Neural progenitor cell (in vitro differentiated cells): ENCODE measurements around the gene NALCN. TPM values are rescaled to one million over a fixed set of nuclear protein-coding genes. Genes with fewer than 3 reads are reported as not detected.

Experiments used
- DNase-seq: peaks from one replicate; pipeline ENCODE4 v3.0.0-alpha.2; 2016; ENCODE audit warnings: low spot score
- H2AFZ ChIP-seq: fragments of 200-600 bp; sonication (generic); replicated peaks from 2 replicates; pipeline ENCODE4 v1.6.1; 2016; ENCODE audit warnings: antibody characterized with exemption
- H3F3A ChIP-seq: fragments of 200-600 bp; sonication (generic); 2 replicates; pipeline ENCODE4 v1.6.1; 2016; ENCODE audit warnings: antibody characterized with exemption, low read depth
- H3K27ac ChIP-seq: fragments of 200-600 bp; sonication (generic); 2 replicates; pipeline ENCODE4 v1.5.1; 2016; ENCODE audit warnings: mild to moderate bottlenecking
- H3K27me3 ChIP-seq: fragments of 200-600 bp; sonication (generic); 2 replicates; pipeline ENCODE4 v1.6.1; 2016; ENCODE audit warnings: mild to moderate bottlenecking, moderate library complexity
- H3K36me3 ChIP-seq: fragments of 200-600 bp; sonication (generic); 2 replicates; pipeline ENCODE4 v1.5.1; 2016
- H3K4me1 ChIP-seq: fragments of 200-600 bp; sonication (generic); 2 replicates; pipeline ENCODE4 v1.6.1; 2016; ENCODE audit warnings: mixed run types
- H3K4me2 ChIP-seq: fragments of 200-600 bp; sonication (generic); 2 replicates; pipeline ENCODE4 v1.6.1; 2016
- H3K4me3 ChIP-seq: fragments of 200-600 bp; sonication (generic); 2 replicates; pipeline ENCODE4 v1.5.1; 2016
- H3K79me2 ChIP-seq: fragments of 200-600 bp; sonication (generic); 2 replicates; pipeline ENCODE4 v1.6.1; 2016; ENCODE audit warnings: low read depth
- H3K9ac ChIP-seq: fragments of 200-600 bp; sonication (generic); 2 replicates; pipeline ENCODE4 v1.6.1; 2016
- H3K9me3 ChIP-seq: fragments of 200-600 bp; sonication (generic); 2 replicates; pipeline ENCODE4 v1.5.1; 2016; ENCODE audit warnings: low read depth
- H4K20me1 ChIP-seq: fragments of 200-600 bp; sonication (generic); 2 replicates; pipeline ENCODE4 v1.6.1; 2016; ENCODE audit warnings: low read depth
- H3K27ac Mint-ChIP-seq: 3 replicates; pipeline ENCODE4 v1.8.0; 2021; ENCODE audit warnings: mixed read lengths
- H3K27me3 Mint-ChIP-seq: 2 replicates; pipeline ENCODE4 v1.8.0; 2022; ENCODE audit warnings: low read depth, mild to moderate bottlenecking, inconsistent platforms, moderate library complexity, mixed read lengths; ENCODE audit not compliant: insufficient read depth
- H3K36me3 Mint-ChIP-seq: 3 replicates; pipeline ENCODE4 v1.8.0; 2021; ENCODE audit warnings: mixed read lengths
- H3K4me1 Mint-ChIP-seq: 3 replicates; pipeline ENCODE4 v1.8.0; 2021; ENCODE audit warnings: mixed read lengths
- H3K4me3 Mint-ChIP-seq: 3 replicates; pipeline ENCODE4 v1.8.0; 2021; ENCODE audit warnings: mild to moderate bottlenecking, moderate library complexity, mixed read lengths
- H3K9me3 Mint-ChIP-seq: 3 replicates; pipeline ENCODE4 v1.8.0; 2020; ENCODE audit warnings: mixed read lengths
- CTCF ChIP-seq: fragments of 200-600 bp; sonication (generic); IDR thresholded peaks from 2 replicates; pipeline ENCODE4 v1.5.1; 2017; ENCODE audit warnings: antibody characterized with exemption, mild to moderate bottlenecking
- EZH2 ChIP-seq: fragments of 200-600 bp; sonication (generic); IDR thresholded peaks from 2 replicates; pipeline ENCODE4 v1.6.1; 2017; ENCODE audit warnings: antibody characterized with exemption, mild to moderate bottlenecking, moderate library complexity
- EZH2phosphoT487 ChIP-seq: fragments of 200-600 bp; sonication (generic); IDR thresholded peaks from 2 replicates; pipeline ENCODE4 v1.6.1; 2017; ENCODE audit warnings: antibody characterized with exemption
- total RNA-seq: library from RNA; depleted of rRNA; stranded (reverse); fragments of >200 nt; gene quantifications from 2 replicates; pipeline ENCODE4 v1.2.3, GENCODE V29; 2015; ENCODE audit warnings: low replicate concordance

The NALCN gene
- total RNA-seq, 1 donor from 2014 or later = 1.1 TPM

GRCh38 chr13:101085551-101085950, 330.8 kb downstream of the NALCN start:
- Histone ChIP-seq H3K9me3 (no peaks in the 10 kb centered on the region), H3K9ac (no peak overlapping the region), H3K4me1 (no peaks in the 10 kb centered on the region), H3K36me3 (no peaks in the 10 kb centered on the region), H3K4me2 (no peak overlapping the region), H4K20me1 (no peaks in the 10 kb centered on the region), H3K27ac (no peak overlapping the region), H3K79me2 (no peaks in the 10 kb centered on the region), H2AFZ (no peak overlapping the region), H3F3A (no peaks in the 10 kb centered on the region), H3K4me3 (no peak overlapping the region), H3K27me3 (no peaks in the 10 kb centered on the region)
- no peak for DNase-seq
- H3K27ac Mint-ChIP-seq = no peak overlapping the region
- no peaks in the 10 kb centered on the region for H3K36me3 Mint-ChIP-seq
- no peak overlapping the region for H3K4me3 Mint-ChIP-seq
- no peak for TF ChIP-seq CTCF
- TF ChIP-seq EZH2phosphoT487 = no peak
- no peak for TF ChIP-seq EZH2
- no peaks in the 10 kb centered on the region for H3K4me1 Mint-ChIP-seq
- H3K27me3 Mint-ChIP-seq = no peaks in the 10 kb centered on the region
- H3K9me3 Mint-ChIP-seq = no peaks in the 10 kb centered on the region

DNA sequence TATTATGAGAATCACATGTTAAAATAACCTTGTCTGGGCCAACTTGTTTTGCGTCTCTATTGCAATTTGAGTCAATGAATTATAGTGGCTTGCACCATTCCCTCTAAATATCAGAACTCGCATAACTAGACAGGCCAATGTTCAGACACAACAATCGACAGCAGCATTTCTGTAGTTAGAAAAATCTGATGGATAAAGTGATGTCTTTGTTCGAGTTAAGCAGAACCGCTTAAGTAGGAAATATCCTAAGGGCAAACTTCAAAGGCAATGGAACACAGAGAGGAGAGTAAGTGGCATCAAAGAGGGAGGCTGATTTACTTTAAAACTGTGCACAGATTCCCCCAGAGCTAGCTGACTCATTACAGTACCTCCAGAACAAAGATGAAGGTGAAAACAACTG, 333.9 kb downstream of the NALCN start:
- Histone ChIP-seq H3K79me2 (no peaks in the 10 kb centered on the region), H3K36me3 (no peaks in the 10 kb centered on the region), H3K27ac (no peak overlapping the region), H3F3A (no peaks in the 10 kb centered on the region), H3K9me3 (no peaks in the 10 kb centered on the region), H3K4me3 (no peak overlapping the region), H4K20me1 (no peaks in the 10 kb centered on the region), H2AFZ (no peak overlapping the region), H3K4me1 (no peaks in the 10 kb centered on the region), H3K4me2 (no peak overlapping the region), H3K27me3 (no peaks in the 10 kb centered on the region), H3K9ac (no peak overlapping the region)
- Mint-ChIP-seq H3K9me3 (peaks cover 8% of the 10 kb centered on the region), H3K27me3 (no peaks in the 10 kb centered on the region), H3K4me3 (no peak overlapping the region), H3K27ac (no peak overlapping the region), H3K4me1 (no peaks in the 10 kb centered on the region), H3K36me3 (no peaks in the 10 kb centered on the region)
- TF ChIP-seq CTCF (no peak), EZH2 (no peak), EZH2phosphoT487 (no peak)
- no peak for DNase-seq

DNA sequence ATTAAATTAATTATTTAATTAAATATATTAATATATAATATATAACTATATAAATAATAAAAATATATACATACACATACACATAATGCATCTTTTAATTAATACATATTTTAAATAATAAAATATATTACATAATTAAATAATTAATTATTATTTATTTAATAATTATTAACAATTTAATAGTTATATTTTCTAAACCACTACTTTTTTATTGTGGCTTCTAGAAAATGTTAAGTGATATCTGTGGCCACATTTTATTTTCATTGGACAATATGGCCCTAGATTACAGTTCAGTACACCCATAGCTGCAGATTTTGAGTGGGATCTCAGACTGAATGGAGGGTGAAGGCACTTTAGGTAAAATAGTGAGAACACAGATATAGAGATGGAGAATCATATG, 335.7 kb downstream of the NALCN start:
- Histone ChIP-seq H3K9me3 (no peaks in the 10 kb centered on the region), H3K36me3 (no peaks in the 10 kb centered on the region), H3K4me1 (no peaks in the 10 kb centered on the region), H3K79me2 (no peaks in the 10 kb centered on the region), H3K4me2 (no peak overlapping the region), H3K27me3 (no peaks in the 10 kb centered on the region), H3F3A (no peaks in the 10 kb centered on the region), H3K4me3 (no peak overlapping the region), H3K27ac (no peak overlapping the region), H3K9ac (no peak overlapping the region), H4K20me1 (no peaks in the 10 kb centered on the region), H2AFZ (no peak overlapping the region)
- H3K36me3 Mint-ChIP-seq = no peaks in the 10 kb centered on the region
- peaks cover 14% of the 10 kb centered on the region for H3K9me3 Mint-ChIP-seq
- no peaks in the 10 kb centered on the region for H3K4me1 Mint-ChIP-seq
- peaks cover 2% of the 10 kb centered on the region for H3K27me3 Mint-ChIP-seq
- TF ChIP-seq CTCF = no peak
- TF ChIP-seq EZH2phosphoT487 = no peak
- no peak for TF ChIP-seq EZH2
- H3K27ac Mint-ChIP-seq = no peak overlapping the region
- no peak overlapping the region for H3K4me3 Mint-ChIP-seq
- no peak for DNase-seq

DNA sequence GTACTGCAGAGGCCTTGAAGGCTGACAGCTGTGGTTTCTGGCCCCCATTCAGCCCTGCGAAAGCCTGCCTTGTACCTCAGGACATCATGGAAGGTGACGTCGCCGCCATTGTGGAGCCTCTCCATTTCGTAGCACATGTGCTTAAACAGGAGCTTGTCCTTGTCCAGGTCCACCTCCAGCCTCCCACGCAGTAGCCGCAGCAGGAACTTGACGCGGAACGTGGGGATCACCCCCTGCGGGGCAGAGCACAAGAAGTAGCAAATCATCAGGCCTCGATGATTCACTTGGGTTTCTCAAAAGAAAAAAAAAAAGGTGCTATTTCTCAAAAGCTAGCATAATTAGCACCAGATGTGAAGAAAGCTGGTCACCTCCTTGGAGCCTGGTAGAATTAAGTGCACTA, 351.0 kb downstream of the NALCN start:
- Histone ChIP-seq H3K9me3 (no peaks in the 10 kb centered on the region), H3K27me3 (no peaks in the 10 kb centered on the region), H4K20me1 (no peaks in the 10 kb centered on the region), H3K4me3 (no peak overlapping the region), H3K4me1 (no peaks in the 10 kb centered on the region), H3K27ac (no peak overlapping the region), H3K9ac (no peak overlapping the region), H3K36me3 (no peaks in the 10 kb centered on the region), H3K79me2 (no peaks in the 10 kb centered on the region), H3K4me2 (no peak overlapping the region), H3F3A (no peaks in the 10 kb centered on the region), H2AFZ (no peak overlapping the region)
- DNase-seq = no peak
- no peaks in the 10 kb centered on the region for H3K36me3 Mint-ChIP-seq
- H3K9me3 Mint-ChIP-seq = no peaks in the 10 kb centered on the region
- H3K4me3 Mint-ChIP-seq = no peak overlapping the region
- H3K27ac Mint-ChIP-seq = no peak overlapping the region
- no peak for TF ChIP-seq EZH2
- TF ChIP-seq EZH2phosphoT487 = no peak
- no peak for TF ChIP-seq CTCF
- H3K4me1 Mint-ChIP-seq = no peaks in the 10 kb centered on the region
- peaks cover 6% of the 10 kb centered on the region for H3K27me3 Mint-ChIP-seq
